Lung (tissue), 12 donors: ENCODE results near the gene FSCN2. TPM values are rescaled to one million over a fixed set of nuclear protein-coding genes. Genes with fewer than 3 reads are reported as not detected.

Experiments
- ATAC-seq: fragments of 200-7000 bp; cut with Tn5 transposase; one replicate; pipeline ENCODE4 v1.9.1; 2020; ENCODE audit warnings: moderate number of reproducible peaks; ENCODE audit not compliant: insufficient read depth, low FRiP score
- DNase-seq, 3 donors: peaks; one replicate each; pipeline ENCODE4 v3.0.0-alpha.2; 2013 to 2017
- H3K27ac ChIP-seq, 2 donors: one replicate each; pipeline ENCODE4 v1.5.1; 2013; ENCODE audit warnings: mild to moderate bottlenecking in 2 of 2, moderate library complexity in 2 of 2, control low read depth in 1 of 2, inconsistent platforms in 1 of 2, low read depth in 1 of 2, low read length in 1 of 2
- H3K27me3 ChIP-seq, 3 donors: one replicate each; pipeline ENCODE4 v1.5.1; 2013; ENCODE audit warnings: low read length in 2 of 3; ENCODE audit not compliant: control insufficient read depth in 3 of 3, insufficient read depth in 3 of 3
- H3K36me3 ChIP-seq, 4 donors: one replicate each; pipeline ENCODE4 v1.5.1; 2013; ENCODE audit warnings: low read length in 4 of 4, mild to moderate bottlenecking in 1 of 4, moderate library complexity in 1 of 4; ENCODE audit not compliant: control insufficient read depth in 4 of 4, insufficient read depth in 4 of 4
- H3K4me1 ChIP-seq, 5 donors: one replicate each; pipeline ENCODE4 v1.5.1; 2013; ENCODE audit warnings: low read length in 5 of 5, mild to moderate bottlenecking in 2 of 5, moderate library complexity in 1 of 5; ENCODE audit not compliant: control insufficient read depth in 5 of 5, insufficient read depth in 5 of 5
- H3K4me3 ChIP-seq: one replicate; pipeline ENCODE4 v1.5.1; 2013; ENCODE audit warnings: mild to moderate bottlenecking, control low read depth, moderate library complexity
- H3K9ac ChIP-seq, 2 donors: one replicate each; pipeline ENCODE4 v1.5.1; 2013; ENCODE audit warnings: low read length in 2 of 2, control low read depth in 1 of 2; ENCODE audit not compliant: insufficient read depth in 1 of 2
- H3K9me3 ChIP-seq, 4 donors: one replicate each; pipeline ENCODE4 v1.5.1; 2013; ENCODE audit warnings: low read length in 3 of 4, mild to moderate bottlenecking in 1 of 4, moderate library complexity in 1 of 4; ENCODE audit not compliant: control insufficient read depth in 4 of 4, insufficient read depth in 3 of 4
- CTCF ChIP-seq: IDR thresholded peaks from 2 replicates; pipeline ENCODE4 v1.5.1; 2012; ENCODE audit warnings: mild to moderate bottlenecking; ENCODE audit errors: control extremely low read depth, extremely low read depth
- WGBS, 2 donors: extraction: QIAGEN DNeasy Blood & Tissue Kit; methylation state at CpG; one replicate each; pipeline ENCODE4 v1.1.7; 2013; 5-methylcytosine and 5-hydroxymethylcytosine counted together
- polyA plus RNA-seq, 2 donors: library from polyadenylated mRNA; stranded (reverse); fragments of 200-250 nt; gene quantifications; one replicate each; pipeline ENCODE4 v1.2.1, GENCODE V29; 2013
- total RNA-seq, 2 donors: library from RNA; depleted of rRNA in 1 of 2; stranded (reverse); fragments of >200 nt in 1 of 2; gene quantifications; one replicate each; pipeline ENCODE4 v1.2.1, GENCODE V29; 2014 to 2021
- donor health status: control.
- donor health status: control.
- donor health status: Bipolar disorder and iron deficiency.
- donor health status: healthy.
- donor health status: DM: yes; HTN: yes; CAD: no.

FSCN2 gene
- total and polyA plus RNA-seq, 4 donors = 0.46 to 3.9 (median 1.9) TPM

GRCh38 chr17:81492202-81492601, 36.0 kb upstream of the FSCN2 start:
- no peaks in the 10 kb centered on the region for H3K36me3 ChIP-seq
- TF ChIP-seq CTCF = no peak
- H3K27ac ChIP-seq = no peak overlapping the region

GRCh38 chr17:81492706-81493105, 35.5 kb upstream of the FSCN2 start:
- Histone ChIP-seq H3K27me3 (no peaks in the 10 kb centered on the region), H3K36me3 (no peaks in the 10 kb centered on the region), H3K4me1 (peaks cover 0 to 8% (median 3%) of the 10 kb centered on the region in 5 donors), H3K4me3 (no peak overlapping the region), H3K9me3 (no peaks in the 10 kb centered on the region), H3K27ac (no peak overlapping the region), H3K9ac (no peak overlapping the region)
- WGBS, 2 donors = 82 to 89% methylated on average over 9 of the region's 9 CpGs
- DNase-seq (no peak), ATAC-seq (no peak)
- no peak for TF ChIP-seq CTCF

More at GRCh38 chr17:81492202-81492601, 36.0 kb upstream of the FSCN2 start:
- no peak for DNase-seq
- Histone ChIP-seq H3K4me1 (peaks cover 0 to 11% (median 3%) of the 10 kb centered on the region in 5 donors), H3K4me3 (no peak overlapping the region), H3K27me3 (no peaks in the 10 kb centered on the region), H3K9me3 (no peaks in the 10 kb centered on the region), H3K9ac (no peak overlapping the region)
- ATAC-seq = no peak
- WGBS, 2 donors = 61 to 77% methylated on average over 18 of the region's 18 CpGs

- H3K36me3 ChIP-seq = no peaks in the 10 kb centered on the region
- WGBS, 2 donors = 78 to 84% methylated on average over 16 of the region's 16 CpGs
- ATAC-seq (no peak), DNase-seq (no peak)
- no peaks in the 10 kb centered on the region for H3K9me3 ChIP-seq
- no peaks in the 10 kb centered on the region for H3K27me3 ChIP-seq
- H3K4me3 ChIP-seq = no peak overlapping the region
- H3K4me1 ChIP-seq = peaks cover 0 to 6% (median 3%) of the 10 kb centered on the region in 5 donors
- H3K27ac ChIP-seq = no peak overlapping the region
- no peak overlapping the region for H3K9ac ChIP-seq
- TF ChIP-seq CTCF = no peak
These were observed 34.8 kb upstream of the FSCN2 start for GRCh38 chr17:81493198-81494038.
